Activated T-cell treated with anti-CD3 and anti-CD28 coated beads, Interleukin-2, amount 50 U/mL, for 24 hours (primary cell): ENCODE results near the gene ACAP3.

Source experiments
- DNase-seq: peaks from one replicate; pipeline ENCODE4 v3.0.0-alpha.2; 2020
- H3K27ac Mint-ChIP-seq: 2 replicates; pipeline ENCODE4 v1.8.0; 2020; ENCODE audit warnings: mild to moderate bottlenecking, mixed read lengths
- H3K27me3 Mint-ChIP-seq: 2 replicates; pipeline ENCODE4 v1.8.0; 2020; ENCODE audit warnings: mixed read lengths
- H3K36me3 Mint-ChIP-seq: 2 replicates; pipeline ENCODE4 v1.8.0; 2020; ENCODE audit warnings: low read depth, mixed read lengths
- H3K4me1 Mint-ChIP-seq: 2 replicates; pipeline ENCODE4 v1.8.0; 2020; ENCODE audit warnings: low read depth, mixed read lengths
- H3K4me3 Mint-ChIP-seq: 2 replicates; pipeline ENCODE4 v1.8.0; 2020; ENCODE audit warnings: mild to moderate bottlenecking, moderate library complexity, mixed read lengths
- H3K9me3 Mint-ChIP-seq: 2 replicates; pipeline ENCODE4 v1.8.0; 2020; ENCODE audit warnings: mixed read lengths

Gene ACAP3

GRCh38 chr1:1296070-1297061 lies 11.4 kb downstream of the ACAP3 start:
- no peak overlapping the region for H3K27ac Mint-ChIP-seq
- no peaks in the 10 kb centered on the region for H3K27me3 Mint-ChIP-seq

DNA sequence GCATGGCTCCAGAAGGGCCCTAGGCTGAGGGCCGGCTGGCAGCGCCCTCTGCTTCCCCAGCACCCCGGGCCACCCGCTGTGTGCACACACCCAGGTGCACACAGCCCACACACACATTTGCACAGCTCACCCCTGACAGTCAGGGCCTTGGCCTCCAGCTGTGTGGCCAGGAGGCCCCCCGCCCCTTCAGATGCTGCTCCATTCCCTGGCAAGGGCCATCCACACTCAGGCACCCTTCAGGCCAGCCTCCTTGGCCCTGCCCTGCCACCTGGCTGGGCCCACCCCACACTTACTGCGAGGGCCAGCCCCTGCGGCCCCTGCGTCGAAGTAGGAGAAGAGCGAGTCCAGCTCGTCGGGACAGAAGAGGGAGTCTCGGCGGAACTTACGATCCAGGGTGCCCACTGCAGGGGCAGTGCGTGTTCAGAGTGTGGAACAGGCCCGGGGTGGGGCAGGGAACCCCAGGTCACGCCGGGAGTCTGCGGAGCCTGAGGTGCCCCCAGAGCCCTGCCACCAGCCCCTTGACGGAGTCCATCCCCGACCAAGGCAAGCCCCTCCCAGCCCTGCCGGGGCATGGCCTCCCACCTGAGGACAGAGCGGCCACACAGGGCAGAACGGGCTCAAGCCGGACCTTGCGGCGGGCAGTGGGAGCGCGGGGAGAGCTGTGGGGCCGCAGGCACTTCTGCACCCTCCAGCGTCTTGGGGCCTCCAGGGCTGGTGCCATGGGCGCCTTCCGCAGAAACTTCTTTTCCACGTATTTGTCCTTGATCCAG lies 12.4 kb downstream of the ACAP3 start:
- Mint-ChIP-seq H3K36me3 (peaks cover 8% of the 10 kb centered on the region), H3K27ac (no peak overlapping the region), H3K27me3 (no peaks in the 10 kb centered on the region), H3K4me1 (no peaks in the 10 kb centered on the region), H3K9me3 (no peaks in the 10 kb centered on the region), H3K4me3 (no peak overlapping the region)
- no peak for DNase-seq

More at GRCh38 chr1:1296070-1297061, 11.4 kb downstream of the ACAP3 start:
- DNase-seq: no peak
- H3K4me1 Mint-ChIP-seq: no peaks in the 10 kb centered on the region
- H3K4me3 Mint-ChIP-seq: no peak overlapping the region
- peaks cover 8% of the 10 kb centered on the region for H3K36me3 Mint-ChIP-seq
- H3K9me3 Mint-ChIP-seq: no peaks in the 10 kb centered on the region

DNA sequence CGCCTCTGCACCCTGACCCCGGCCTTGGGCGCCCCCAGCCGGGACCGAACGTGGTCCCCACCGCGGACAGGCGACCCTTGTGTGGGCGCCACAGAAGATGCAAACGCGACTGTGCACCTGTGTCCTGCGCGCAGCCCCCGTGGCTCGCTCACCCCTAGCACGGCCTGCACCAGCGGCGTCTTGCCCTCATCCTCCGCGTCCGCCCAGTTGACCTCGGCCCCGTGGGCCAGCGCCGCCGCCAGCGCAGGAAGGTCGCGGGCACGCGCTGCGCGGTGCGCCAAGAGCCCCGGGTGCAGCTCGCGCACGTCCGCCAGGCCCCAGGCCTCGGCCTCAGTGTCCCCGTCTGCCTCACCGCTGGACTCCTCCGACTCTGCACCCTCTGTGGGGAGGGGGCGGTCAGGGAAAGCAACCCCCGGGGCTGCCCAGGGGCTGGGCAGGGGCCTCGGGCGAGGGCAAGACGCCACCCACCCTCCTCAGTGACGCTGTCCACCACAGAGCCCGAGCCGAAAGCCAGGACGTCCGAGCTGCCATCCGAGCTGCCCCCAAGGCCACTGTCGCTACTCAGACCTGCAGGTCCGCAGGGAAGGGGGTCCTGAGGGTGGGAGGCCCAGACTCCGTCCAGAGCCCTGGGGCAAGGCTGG lies 13.4 kb downstream of the ACAP3 start:
- peaks cover 8% of the 10 kb centered on the region for H3K36me3 Mint-ChIP-seq
- no peaks in the 10 kb centered on the region for H3K9me3 Mint-ChIP-seq
- no peak overlapping the region for H3K27ac Mint-ChIP-seq
- H3K4me3 Mint-ChIP-seq: no peak overlapping the region
- H3K27me3 Mint-ChIP-seq: no peaks in the 10 kb centered on the region
- DNase-seq: no peak
- H3K4me1 Mint-ChIP-seq: no peaks in the 10 kb centered on the region

DNA sequence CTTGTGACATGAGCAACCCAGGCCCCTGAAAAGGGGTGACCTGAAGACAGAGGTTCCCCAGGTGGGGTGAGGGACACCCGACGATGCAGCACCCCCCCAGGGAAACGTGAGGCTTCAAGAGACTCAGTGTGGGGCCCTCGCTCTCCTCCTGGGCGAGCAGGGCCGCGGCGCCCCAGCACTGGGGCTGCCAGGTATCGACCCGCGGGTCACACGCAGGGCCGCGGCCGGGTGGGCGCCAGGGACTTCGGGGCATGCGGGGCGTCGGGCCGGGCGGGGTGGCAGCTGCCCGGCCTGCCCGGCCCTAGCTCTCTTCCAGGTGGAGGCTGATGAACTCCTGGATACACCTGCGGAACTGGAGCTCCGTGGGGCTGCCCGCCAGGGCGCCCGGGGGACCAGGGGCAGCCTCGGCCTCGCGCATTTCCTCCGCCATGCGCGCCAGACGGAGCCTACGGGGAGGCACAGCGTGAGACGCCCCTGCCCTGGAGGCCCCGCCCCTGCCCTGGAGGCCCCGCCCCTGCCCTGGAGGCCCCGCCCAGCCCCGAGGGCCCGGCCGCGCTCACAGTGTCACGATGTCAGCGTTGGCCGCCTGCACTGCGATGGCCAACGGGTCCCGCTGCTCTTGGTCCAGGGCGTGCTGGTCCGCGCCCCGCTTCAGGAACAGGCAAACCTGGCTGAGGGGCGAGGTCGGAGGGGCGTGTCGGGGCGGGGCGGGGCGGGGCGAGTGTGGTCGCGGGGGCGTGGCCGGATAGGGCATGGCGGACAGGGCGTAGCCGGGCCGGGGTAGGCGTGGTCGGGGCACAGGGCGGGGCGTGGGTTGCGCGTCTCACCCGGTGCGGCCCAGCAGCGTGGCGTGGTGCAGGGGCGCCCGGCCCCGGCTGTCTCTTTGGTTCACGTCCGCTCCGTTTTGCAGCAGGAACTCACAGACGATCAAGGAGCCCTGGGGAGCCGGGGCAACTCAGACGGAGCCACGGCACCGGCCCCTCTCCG lies 14.2 kb downstream of the ACAP3 start:
- Mint-ChIP-seq H3K27me3 (no peaks in the 10 kb centered on the region), H3K27ac (no peak overlapping the region), H3K4me1 (no peaks in the 10 kb centered on the region), H3K4me3 (no peak overlapping the region), H3K36me3 (peaks cover 8% of the 10 kb centered on the region), H3K9me3 (no peaks in the 10 kb centered on the region)
- DNase-seq: no peak

DNA sequence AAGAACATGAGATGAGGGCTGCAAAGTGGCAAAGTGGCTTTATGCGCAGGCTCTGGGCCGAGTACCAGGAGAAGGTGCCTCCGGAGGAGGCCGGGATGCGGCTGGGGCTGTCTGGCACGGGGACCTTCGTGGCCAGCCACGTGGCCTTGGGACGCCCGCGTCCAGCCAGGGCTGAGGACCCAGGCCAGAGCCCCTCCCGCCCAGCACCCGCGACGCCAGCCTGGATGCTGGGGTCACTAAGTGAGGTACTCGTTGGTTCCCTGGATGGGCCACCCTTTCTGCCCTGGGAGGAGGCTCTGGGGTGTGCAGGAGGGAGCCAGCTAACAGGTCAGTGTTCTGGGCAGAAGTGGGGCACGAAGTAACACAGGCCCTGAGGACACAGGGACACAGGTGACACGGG lies 14.9 kb downstream of the ACAP3 start:
- no peak overlapping the region for H3K27ac Mint-ChIP-seq
- DNase-seq: no peak
- no peaks in the 10 kb centered on the region for H3K9me3 Mint-ChIP-seq
- no peaks in the 10 kb centered on the region for H3K4me1 Mint-ChIP-seq
- H3K36me3 Mint-ChIP-seq: peaks cover 6% of the 10 kb centered on the region
- no peak overlapping the region for H3K4me3 Mint-ChIP-seq
- H3K27me3 Mint-ChIP-seq: no peaks in the 10 kb centered on the region

DNA sequence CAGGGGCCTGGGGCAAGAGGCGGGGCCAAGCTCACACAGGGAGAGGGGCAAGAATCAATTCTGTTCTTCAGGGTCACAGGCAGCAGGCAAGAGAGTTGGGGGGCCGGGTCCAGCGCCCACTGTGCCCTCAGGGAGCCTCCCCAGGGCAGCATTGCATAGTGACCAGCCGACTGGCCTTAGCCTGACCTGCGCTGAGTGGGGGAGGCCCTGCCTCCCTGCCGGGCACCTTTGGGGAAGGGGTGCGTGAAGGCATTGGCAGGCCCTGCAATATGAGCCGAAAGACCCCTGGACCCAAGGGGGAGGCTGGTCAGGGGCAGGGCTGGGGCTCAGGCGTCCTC lies 15.3 kb downstream of the ACAP3 start:
- peaks cover 6% of the 10 kb centered on the region for H3K36me3 Mint-ChIP-seq
- H3K27me3 Mint-ChIP-seq: no peaks in the 10 kb centered on the region
- no peak overlapping the region for H3K4me3 Mint-ChIP-seq
- no peak overlapping the region for H3K27ac Mint-ChIP-seq
- no peak for DNase-seq
- no peaks in the 10 kb centered on the region for H3K9me3 Mint-ChIP-seq
- H3K4me1 Mint-ChIP-seq: no peaks in the 10 kb centered on the region

GRCh38 chr1:1291548-1292441 lies 15.9 kb downstream of the ACAP3 start:
- Mint-ChIP-seq H3K27me3 (no peaks in the 10 kb centered on the region), H3K27ac (no peak overlapping the region), H3K36me3 (peaks cover 6% of the 10 kb centered on the region), H3K9me3 (no peaks in the 10 kb centered on the region), H3K4me1 (no peaks in the 10 kb centered on the region), H3K4me3 (no peak overlapping the region)
- peak; percentile 74 for DNase-seq

DNA sequence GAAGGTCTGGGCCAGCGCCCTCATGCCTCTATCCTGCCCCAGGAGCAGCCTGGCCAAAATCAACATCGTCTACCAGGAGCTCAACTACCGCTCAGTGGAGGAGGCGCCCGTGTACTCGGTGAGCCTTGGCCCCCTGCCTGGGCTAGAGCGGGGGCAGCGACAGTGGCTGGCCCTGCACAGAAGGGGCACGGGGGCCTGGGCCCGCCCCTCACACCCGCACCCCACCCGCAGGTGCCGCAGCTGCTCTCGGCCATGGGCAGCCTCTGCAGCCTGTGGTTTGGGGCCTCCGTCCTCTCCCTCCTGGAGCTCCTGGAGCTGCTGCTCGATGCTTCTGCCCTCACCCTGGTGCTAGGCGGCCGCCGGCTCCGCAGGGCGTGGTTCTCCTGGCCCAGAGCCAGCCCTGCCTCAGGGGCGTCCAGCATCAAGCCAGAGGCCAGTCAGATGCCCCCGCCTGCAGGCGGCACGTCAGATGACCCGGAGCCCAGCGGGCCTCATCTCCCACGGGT lies 16.7 kb downstream of the ACAP3 start:
- H3K4me3 Mint-ChIP-seq: no peak overlapping the region
- H3K36me3 Mint-ChIP-seq: peaks cover 6% of the 10 kb centered on the region
- H3K27me3 Mint-ChIP-seq: no peaks in the 10 kb centered on the region
- H3K9me3 Mint-ChIP-seq: no peaks in the 10 kb centered on the region
- H3K27ac Mint-ChIP-seq: no peak overlapping the region
- DNase-seq: no peak
- H3K4me1 Mint-ChIP-seq: no peaks in the 10 kb centered on the region

DNA sequence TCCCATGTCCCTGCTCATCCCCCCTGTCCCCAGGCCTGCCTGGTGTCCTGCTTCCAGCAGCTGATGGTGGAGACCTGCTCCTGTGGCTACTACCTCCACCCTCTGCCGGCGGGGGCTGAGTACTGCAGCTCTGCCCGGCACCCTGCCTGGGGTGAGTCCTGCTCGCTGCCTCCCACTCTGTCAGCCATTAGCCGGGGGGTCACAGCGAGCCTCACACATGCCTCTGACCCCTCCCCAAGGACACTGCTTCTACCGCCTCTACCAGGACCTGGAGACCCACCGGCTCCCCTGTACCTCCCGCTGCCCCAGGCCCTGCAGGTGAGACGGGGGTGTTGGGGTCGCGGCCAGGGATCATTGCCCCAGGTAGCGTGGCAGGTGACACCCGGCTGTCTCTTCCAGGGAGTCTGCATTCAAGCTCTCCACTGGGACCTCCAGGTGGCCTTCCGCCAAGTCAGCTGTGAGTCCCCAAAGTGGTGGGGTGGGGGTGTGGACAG lies 17.4 kb downstream of the ACAP3 start:
- DNase-seq: peak; percentile 72
- Mint-ChIP-seq H3K36me3 (peaks cover 4% of the 10 kb centered on the region), H3K27me3 (no peaks in the 10 kb centered on the region), H3K9me3 (no peaks in the 10 kb centered on the region), H3K4me1 (no peaks in the 10 kb centered on the region), H3K27ac (peak overlapping the region; percentile 11), H3K4me3 (no peak overlapping the region)

- Mint-ChIP-seq H3K27me3 (no peaks in the 10 kb centered on the region), H3K9me3 (no peaks in the 10 kb centered on the region), H3K4me1 (peaks cover 5% of the 10 kb centered on the region), H3K36me3 (no peaks in the 10 kb centered on the region), H3K4me3 (no peak overlapping the region), H3K27ac (no peak overlapping the region)
- no peak for DNase-seq
Observed at GRCh38 chr1:1287288-1288110, 20.2 kb downstream of the ACAP3 start.

GRCh38 chr1:1286313-1287261 lies 21.1 kb downstream of the ACAP3 start:
- no peak overlapping the region for H3K4me3 Mint-ChIP-seq
- peaks cover 5% of the 10 kb centered on the region for H3K4me1 Mint-ChIP-seq
- no peaks in the 10 kb centered on the region for H3K36me3 Mint-ChIP-seq
- DNase-seq: no peak
- H3K27ac Mint-ChIP-seq: no peak overlapping the region
- H3K9me3 Mint-ChIP-seq: no peaks in the 10 kb centered on the region
- no peaks in the 10 kb centered on the region for H3K27me3 Mint-ChIP-seq
